RCC 7860 (cell line): Measurements from ENCODE around the gene FSTL3.

Experiments used
- DNase-seq: peaks from one replicate; pipeline ENCODE4 v3.0.0-alpha.2; 2015; ENCODE audit warnings: low spot score
- FAIRE-seq: peaks from 2 replicates; lab custom pipeline; 2012; peaks lifted over from hg19 to GRCh38; lab: Jason Lieb, UNC

FSTL3 gene

DNA sequence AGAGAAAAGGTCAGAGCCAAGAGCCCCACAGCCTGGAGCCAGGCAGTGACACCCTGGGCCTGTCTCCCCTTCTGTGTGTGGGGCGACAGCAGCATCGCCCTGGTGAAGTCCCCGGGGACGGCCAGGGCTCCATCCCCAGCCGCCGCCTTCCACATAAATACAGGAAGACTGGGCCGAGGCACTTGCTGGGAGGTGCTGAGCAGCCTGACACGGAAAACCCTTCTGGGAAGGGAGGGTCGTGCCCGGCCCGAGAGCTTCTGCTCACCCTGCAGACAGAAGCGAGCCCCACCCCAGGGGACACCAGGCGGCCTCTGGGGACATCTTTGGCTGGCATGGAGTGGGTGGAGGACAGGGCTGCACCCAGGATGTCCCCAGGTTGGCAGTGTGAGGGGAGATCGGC, 31.4 kb upstream of the FSTL3 start:
- FAIRE-seq: no peak
- no peak for DNase-seq

DNA sequence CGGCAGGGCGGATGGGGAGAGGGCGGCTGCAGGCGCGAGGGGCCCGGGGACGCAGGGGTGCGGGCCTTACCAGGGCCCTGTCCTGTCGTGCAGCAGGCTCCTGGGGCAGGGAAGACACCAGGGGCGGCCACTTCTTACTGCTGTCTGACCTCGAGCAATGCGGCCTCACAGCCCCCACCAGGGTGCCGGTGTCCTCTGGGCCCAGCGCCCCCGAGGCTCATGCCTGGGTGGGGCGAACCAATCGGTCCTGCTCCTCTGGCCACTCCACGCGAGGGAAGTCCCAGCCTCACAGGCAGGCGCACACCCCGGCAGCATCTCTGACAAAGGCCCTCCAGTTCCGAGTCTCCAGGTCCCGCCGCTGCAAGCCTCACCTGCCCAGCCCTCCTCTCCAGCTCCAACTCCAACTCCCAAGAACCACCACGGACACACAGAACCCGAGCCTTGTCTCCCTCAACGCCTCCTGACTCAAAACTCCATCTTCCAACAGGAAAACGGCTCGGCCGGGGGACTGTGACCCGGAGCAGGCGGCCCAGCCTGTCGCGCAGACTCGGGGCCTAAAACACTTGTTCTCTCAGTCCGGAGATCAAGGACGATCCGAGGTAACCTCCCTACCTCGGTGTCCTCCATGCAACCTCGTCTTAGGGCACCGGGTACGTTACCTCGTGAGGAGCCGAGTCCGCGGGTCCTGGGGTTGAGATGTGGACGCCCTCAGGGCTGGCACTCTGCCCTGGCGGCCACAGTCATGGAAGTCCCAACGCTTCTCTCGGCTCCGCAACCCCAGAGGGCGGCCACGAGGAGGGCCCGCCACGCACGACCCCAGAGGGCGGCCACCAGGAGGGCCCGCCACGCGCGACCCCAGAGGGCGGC, 30.0 kb upstream of the FSTL3 start:
- DNase-seq (no peak), FAIRE-seq (no peak)

DNA sequence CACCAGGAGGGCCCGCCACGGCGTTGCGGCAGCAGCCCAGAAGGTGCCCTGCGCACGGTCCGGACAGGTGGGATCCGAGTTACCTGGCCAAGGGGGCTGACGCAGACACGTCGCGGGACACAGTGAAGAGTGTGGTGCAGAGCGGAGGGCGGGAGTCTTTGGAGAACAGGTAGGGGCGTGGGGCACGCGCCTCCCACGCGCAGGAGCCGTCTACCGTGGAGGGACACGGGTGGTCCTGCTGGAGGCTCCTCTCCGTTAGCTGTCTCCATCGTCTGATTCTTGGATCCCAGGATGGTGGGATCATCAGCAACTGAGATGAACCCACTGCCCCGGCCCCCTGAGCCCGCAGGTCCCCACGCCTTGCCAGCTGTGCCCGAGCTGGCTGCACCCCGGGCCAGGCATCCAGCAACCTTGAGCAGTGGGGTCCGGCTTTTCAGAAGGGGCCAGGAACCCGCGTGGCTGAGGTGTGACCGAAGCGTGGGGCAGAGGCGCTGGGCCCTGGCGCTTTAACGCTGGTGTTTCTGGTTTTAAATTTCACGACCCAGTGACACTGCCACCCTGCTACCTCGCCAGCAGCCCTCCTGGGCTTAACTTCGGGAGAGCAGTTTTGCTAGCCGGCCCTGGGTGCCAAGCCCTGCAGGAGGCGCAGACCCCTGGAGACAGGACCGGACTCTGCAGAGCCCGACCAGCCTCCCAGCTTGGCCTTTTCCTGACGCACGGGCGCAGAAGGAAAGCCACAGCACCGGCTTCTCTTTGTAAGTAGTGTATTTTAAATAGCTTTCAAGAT, 29.2 kb upstream of the FSTL3 start:
- no peak for DNase-seq

DNA sequence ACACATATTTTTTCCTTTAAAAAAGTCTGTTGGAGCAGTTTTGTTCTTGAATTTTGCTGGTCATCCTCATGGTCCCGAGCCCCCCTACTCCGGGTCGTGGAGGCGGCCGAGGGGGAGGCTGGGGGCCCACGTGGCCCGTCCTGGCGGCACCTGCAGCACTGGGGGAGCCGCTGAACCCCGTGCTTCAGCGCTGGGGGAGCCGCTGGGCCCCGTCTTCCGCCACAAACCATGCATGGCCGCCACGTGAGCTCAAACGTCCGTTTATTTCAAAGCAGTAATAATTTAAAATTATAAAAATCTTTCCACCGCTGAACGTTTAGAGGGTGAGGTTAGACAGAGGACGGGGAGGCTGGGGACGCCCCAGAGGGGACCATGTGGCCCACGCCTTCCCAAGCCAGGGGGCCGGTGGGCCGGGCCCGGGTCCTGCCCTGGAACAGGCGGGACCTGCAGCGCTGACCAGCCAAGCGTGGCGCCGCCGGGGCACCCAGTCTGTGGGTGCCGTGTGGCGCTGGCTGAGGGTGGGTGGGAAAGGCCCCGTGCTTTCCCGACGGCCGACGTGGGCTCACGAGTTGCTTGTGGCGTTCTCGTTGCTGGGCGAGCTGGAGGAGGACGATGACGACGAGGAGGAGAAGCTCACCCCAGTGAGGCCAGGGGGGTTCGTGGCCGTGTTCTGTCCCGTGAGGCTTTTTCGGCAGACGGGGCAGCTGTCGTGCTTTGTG, 28.5 kb upstream of the FSTL3 start:
- DNase-seq (no peak), FAIRE-seq (no peak)

More for the DNA sequence above, 29.2 kb upstream of the FSTL3 start:
- FAIRE-seq: no peak

DNA sequence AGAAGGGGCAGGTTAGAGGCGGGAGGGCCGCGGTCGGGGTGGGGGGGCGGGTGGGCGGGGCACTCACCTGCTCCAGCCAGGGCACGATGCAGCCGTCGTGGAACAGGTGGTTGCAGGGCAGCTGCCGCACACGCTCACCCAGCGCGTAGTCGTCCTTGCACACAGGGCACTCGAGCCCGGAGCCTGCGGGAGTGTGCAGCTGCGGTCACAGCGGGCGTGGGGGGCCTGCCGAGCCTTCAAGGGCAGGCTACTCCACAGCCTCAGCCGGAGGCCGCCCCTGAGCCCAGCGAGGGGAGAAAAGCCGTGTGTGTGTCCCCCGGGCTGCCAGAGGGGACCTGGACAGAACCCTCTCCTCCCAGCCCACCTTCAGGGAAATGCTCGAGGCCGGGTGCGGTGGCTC, 27.9 kb upstream of the FSTL3 start:
- DNase-seq (no peak), FAIRE-seq (no peak)

DNA sequence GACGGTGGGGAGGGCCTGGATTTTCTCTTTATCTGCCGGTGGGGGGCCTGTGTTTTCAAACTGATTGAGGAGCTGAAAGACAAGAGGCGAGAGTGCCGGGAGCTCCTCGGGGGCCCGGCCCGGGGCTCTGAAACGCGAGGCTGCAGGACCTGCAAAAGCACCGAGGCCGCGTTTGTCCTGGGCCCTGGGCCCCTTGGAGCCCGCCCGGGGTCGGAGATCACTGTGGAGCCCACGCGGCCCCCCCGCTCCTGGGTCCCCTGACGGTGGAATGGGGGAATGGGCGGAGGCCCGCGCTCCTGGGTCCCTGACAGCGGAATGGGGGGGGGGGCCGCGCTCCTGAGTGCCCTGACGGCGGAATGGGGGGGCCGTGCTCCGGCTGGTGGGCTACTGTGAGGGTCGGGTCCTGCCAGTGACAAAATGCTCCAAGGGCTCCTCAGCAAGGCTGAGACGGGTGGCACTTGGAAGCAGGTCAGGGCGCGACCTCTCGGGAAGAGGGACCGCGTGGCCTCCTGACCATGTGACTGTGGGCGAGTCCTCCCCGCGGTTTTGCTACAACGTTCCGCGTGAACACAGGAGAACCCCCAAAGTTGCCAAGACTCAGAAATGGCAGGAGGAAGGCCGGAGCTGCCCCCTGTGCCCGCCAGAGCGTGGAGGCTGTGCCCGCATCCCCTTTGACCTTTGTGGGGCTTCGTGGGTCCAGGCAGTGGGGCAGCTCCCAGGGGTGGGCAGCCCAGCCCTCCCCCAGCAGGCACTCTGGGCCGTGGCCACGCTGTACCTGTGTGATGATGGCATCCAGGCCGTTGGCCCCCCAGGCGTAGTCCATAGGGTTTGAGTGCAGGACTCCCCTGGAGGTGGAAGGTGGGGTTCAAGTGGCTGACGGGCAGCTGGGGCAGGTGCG, 27.0 kb upstream of the FSTL3 start:
- DNase-seq: no peak
- FAIRE-seq: no peak

DNA sequence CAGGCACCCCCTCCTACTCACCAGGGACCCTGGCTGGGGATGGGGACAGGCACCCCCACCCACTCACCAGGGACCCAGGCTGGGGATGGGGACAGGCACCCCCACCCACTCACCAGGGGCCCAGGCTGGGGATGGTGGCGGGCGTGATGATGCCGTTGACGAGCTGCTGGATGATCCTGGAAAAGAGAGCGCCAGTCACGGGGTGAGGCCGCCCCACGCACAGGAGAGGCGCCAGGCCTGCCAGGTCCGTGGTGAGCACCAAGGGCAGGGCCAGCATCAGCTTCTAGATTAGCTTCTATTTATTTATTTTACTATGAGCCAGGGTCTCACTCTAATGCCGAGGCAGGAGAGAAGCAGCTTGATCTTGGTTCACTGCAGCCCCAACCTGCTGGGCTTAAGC, 26.1 kb upstream of the FSTL3 start:
- DNase-seq (no peak), FAIRE-seq (no peak)

DNA sequence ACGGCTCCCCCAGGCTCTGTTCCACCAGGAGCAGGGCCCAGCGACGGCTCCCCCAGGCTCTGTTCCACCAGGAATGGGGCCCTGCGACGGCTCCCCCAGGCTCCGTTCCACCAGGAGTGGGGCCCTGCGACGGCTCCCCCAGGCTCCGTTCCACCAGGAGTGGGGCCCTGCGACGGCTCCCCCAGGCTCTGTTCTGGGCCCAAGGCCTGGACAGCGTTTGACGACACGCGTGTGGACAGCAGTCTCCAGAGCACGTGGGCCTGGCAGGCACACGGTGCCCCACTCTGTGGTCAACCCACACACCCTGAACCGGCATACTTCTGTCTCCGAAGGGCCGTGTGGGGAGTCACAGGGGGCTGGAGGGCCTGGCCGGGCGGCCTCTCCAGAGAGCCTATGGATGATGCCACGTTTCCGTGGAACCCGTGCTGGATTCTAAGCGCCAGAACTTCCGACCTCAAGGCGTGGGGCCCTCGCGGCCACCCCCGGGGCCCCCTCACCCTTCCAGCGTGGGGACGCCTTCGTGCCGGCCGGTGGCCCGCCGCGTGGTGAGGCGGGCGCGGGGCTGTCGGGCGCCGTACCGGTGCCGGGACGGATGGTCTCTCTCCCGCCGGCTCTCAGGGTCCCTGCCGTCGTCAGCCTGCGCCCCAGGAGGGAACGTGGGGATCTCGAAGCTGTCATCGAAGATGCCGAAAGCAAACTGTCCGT, 24.9 kb upstream of the FSTL3 start:
- DNase-seq: no peak

DNA sequence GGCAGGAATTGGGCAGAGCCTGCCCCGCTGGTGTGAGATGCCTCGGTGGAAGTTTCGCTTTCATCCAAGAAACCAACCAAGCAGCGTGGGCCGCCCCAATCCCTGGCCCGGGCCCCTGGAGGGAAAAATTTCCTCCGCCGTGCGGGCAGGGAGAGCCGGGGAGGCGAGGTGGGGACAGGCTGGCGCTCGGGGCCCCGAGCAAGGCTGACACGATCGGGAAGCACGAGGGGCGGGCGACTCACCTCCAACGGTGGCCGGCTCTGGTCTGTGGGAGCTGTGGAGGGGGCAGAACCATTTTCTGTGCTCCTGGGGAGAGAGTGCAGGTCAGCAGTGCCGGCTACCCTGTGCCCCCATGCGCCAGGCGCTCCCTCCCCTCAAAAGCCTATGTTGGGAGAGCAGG, 24.2 kb upstream of the FSTL3 start:
- DNase-seq: no peak
- no peak for FAIRE-seq

More for the DNA sequence above, 24.9 kb upstream of the FSTL3 start:
- FAIRE-seq: no peak

DNA sequence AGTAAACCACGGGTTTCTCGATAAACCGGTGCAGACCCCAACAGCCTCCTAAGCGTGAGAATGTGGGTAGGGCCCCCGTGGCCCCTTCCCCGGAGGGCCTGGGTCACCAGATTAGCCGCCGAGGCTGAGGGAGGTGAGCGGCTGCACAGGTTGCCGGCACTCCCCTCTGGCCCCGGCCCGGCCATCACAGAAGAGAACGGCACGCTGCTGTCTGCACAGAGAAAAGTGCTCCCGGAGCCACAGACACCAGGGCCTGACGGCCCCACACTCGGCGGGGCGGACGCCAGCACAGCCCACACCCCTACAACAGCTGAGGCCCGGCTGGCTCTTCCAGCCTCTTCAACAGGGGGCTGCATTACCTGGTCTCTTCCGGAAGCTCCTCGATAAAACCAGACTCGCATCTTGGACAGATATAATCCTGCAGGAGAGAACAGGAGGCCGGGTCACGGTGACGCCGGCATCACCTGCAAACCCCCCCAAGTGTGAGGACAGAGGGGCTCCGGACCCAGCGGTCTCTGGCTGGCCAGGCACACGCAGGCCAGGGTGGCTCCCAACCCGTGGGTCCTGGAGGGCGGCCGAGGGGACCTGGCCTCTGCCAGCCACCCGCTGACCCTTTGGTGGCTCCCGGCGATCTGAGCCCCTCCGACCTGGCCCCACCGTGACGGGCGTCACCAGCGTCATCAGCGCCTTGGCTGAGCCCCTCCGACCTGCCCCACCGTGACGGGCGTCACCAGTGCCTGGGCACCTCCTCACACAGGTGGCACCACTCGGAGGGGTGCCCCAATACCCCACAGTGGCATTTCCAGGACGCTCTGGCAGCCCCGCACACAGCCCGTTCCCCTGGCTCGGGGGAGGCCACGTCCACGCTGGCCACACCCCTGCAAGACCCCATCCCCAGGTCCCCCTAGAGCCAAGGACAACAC, 23.5 kb upstream of the FSTL3 start:
- no peak for DNase-seq
- no peak for FAIRE-seq

DNA sequence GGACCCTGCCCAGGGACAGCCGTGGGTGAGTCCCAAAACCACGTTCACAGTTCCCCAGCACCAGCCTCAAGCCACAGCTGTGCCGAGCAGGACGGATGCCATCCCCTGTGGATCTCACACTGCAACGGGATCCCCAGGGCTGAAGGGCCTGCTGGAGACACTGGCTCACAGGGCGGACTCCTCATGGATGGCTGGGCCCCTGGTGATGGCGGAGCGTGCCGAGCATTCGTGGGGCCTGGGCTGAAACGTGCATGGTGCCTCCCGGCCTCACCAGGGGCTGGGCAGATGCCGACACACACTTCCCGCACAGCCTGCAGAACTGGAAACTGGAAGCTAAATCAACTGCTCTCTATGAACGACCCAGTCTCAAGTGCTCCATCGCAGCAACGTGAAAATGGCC, 22.8 kb upstream of the FSTL3 start:
- FAIRE-seq (no peak), DNase-seq (no peak)

DNA sequence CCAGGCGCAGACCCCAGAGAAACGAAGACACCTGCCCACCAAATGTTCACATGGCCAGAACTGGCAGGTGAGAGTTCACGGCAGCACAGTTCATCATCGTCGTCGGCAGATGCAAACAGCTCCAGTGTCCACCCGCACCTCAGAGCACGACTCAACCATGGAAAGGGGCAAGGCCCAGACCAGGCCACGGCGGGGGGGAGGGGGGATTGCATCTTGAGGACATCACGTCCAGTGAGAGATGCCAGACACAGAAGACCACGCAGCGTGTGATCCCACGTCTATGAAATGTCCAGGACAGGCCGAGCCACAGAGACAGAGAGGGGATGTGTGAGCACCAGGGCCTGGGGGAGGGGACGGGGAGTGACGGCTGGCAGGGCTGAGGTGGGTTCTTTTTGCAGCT, 20.5 kb upstream of the FSTL3 start:
- DNase-seq (no peak), FAIRE-seq (no peak)

DNA sequence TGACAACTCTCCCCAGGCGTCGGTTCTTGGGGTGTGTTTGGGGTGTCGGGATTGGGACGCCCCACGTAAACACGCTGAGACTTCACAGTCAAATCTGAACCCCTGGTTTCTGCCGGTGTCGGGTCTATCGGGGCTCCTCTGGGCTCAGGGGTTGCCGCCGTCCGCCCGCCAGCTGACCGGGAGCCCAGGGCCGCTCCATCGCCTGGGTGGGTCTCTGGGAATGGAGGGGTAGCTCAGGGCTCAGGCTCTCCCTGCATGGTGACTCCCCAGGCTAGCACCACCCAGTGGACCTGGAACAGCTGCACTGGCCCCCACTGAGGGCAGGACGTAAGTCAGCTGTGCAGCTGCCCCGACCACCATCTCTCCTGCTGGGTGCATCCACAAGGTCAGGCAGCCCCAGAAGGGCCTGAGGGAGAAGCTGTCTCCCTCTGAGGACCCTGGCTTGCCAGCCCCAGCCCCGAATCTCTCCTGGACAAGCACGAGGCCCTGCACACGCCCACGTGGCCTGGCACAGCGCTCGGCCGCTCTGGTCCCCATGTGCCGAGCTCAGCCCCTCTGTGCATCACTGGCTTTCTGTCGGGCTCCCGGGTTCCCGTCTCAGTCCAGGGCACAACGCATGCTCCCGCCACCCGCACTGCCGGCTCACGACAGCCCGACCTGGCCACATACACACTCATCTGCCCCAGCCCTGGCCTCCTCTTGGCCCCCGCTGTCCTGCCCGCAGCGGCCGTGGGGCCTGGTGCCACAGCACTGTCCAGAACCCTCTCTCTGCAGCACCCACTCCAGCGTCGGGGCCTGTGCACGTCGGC, 19.2 kb upstream of the FSTL3 start:
- DNase-seq: no peak
- no peak for FAIRE-seq

DNA sequence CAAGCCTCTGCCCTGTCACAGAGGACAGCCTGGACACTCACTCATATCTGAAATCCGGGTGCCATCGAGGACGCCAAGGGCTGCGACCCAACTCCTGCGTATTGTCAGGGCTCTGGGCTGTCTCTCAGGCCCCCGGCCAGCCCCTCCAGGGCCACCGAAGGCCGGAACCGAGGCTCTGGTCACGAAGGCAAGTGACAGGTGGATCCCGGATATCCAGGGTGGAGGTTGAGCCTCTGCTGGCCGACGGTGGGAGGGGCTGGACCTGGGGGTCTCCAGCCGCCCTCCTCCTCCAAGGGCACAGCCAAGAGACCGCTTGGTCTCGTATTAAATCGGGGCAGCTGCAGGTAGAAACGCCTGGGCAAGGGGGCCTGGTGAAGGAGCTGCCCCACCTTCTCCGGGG, 18.6 kb upstream of the FSTL3 start:
- no peak for DNase-seq
- FAIRE-seq: no peak

DNA sequence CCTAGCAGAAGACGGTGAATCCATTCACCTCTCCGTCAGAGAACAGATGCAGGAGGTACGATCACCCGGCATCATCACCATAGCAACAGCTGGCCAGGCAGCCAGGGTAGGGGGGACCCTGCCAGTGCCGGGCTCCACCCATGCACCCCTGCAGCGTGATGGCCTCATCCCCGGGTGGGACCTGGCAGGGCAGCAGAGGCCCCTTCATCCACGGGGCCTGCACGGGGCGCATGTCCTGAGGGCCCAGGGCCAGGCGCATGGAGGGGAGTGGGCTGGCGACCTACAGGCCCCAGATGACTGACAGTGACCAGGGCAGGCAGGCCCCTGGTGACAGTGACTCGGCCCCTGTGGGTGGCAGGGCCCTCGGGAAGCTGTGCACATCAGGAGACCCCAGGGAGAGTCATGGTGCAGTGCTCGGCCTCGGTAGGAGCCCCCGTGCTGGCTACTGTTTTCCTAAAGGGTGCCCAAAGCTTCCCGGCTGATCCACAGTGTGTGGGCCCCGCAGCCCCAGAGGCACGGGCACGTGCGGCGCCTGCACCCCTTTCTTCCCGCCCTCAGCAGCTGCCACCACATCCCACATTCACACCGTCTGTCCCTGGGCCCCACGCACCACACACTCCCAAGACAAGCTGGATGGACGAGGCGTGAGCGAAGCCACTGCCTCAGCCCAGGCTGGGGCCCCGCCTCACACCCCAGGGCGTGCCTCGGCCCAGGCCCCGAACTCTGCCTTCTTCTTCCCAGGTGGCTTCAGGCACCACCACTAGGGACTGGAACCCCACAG, 17.9 kb upstream of the FSTL3 start:
- FAIRE-seq (no peak), DNase-seq (no peak)

DNA sequence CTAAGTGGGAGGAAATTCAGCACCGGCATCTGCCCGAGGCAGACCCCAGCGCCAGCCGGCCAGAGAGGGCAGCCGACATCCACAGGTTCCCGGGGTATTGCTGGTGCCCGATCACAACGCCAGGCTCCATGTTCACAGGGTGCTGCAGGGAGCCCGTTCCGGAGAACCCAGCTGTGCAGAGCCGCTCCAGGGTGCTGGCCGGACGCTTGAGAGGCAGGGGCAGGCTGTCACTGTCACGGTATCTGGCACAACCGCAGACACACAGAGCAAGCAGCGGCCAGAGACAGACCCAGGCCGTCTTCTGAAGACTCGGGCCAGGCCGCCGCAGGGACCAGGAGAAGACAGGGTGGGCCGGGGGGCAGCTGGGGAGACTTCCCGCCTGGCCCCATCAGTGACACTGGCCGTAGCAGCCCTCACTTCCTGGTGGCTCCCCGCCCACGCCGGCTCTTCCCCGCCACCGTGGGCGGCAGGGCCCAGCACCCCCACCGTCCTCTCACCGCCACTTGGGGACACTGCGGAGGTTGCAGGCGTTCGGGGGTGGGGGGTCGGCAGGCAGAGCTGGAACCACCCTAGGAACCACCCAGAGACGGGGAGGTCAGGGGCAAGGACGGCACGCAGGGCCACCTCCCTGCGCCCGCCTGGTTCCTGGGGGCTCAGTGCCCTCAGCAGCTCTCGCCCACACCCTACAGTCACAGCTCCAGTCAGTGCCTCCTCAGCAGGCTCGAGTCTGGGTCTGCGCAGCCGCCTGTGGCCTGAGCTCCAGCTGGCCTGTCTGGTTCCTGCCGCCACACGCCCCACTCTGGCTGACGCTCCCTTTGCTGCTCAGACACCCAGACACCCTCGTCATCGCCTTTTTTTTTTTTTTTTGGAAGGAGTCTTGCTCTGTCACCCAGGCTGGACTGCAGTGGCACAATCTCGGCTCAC, 17.0 kb upstream of the FSTL3 start:
- FAIRE-seq: no peak
- no peak for DNase-seq
